ELR (cell line): ENCODE results near the gene TNFRSF6B.
"Not testable (repeated sequence)": the region's sequence is repeated elsewhere in the genome, so short reads cannot be mapped to it uniquely, and the experiment has no call there.

Experiments used
- DNase-seq: peaks from one replicate; pipeline ENCODE4 v3.0.0-alpha.2; 2015; ENCODE audit warnings: low read depth

The TNFRSF6B gene

DNA sequence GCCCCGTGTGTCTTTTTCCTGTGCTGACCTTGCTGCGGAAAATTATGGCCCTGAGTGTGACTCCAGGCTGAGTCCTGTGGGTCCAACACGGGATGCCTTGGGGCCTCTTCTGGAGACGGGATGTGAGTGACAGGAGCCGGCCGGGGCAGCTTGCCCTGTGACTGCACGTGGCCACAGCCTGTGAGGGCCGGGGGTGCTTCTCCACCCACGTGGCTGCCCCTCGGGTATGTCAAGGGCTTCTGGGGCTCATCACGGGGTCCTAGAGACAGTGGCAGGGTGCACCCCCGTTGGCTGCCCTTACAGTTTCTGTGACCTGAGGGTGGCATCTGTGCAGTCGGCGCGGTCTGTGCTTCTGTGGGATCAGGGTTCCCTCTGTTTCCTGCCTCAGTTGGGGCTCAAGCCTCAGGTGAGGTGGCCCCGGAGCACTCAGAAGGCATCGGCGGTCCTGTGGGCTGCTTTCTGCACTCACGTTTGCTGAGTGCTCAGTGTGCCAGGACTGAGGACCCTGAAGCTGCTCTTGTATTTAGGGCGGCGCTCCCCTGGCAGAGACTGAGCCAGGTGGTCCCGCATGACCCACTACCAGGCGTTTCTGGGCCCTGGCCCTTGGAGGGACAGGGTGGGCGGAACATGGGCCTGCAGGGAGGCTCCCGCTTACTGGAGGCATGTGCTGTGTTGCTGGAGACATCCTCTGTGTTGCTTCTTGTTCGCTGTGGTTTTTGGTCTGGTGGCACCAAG is 33.0 kb upstream of the TNFRSF6B start:
- no peak for DNase-seq

DNA sequence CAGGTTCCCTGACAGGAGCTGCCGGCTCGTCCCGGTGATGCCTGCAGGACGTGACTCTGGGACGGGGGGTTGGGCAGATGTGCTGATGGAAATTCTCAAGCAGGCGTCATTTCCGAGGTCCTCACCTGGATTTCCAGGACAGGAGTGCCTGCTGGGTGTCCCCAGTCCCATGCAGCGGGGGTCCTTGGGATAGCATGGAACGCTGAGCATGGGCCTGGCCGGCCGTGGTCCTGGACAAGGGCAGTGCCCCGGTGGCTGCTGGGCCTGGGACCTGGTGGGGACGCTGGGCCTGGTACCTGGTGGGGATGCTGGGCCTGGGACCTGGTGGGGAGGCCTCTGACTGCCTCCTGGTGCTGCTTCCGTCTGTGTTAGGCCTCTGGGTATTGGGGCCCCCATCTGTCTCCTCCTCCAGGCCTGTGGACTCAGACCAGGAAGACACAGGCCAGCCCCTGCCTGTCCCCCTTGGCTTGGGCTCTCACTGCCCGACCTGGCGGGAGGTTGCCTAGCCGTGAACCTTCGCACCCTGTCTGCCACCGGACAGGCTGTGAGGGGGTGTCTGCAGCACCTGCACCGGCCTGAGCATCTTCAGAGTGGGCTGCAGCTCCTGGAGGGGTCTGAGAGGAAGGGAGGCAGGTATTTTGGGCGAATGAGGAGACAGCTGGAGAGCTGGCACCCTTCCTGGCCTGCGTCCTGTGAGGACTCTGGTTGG is 32.2 kb upstream of the TNFRSF6B start:
- DNase-seq, result no peak

DNA sequence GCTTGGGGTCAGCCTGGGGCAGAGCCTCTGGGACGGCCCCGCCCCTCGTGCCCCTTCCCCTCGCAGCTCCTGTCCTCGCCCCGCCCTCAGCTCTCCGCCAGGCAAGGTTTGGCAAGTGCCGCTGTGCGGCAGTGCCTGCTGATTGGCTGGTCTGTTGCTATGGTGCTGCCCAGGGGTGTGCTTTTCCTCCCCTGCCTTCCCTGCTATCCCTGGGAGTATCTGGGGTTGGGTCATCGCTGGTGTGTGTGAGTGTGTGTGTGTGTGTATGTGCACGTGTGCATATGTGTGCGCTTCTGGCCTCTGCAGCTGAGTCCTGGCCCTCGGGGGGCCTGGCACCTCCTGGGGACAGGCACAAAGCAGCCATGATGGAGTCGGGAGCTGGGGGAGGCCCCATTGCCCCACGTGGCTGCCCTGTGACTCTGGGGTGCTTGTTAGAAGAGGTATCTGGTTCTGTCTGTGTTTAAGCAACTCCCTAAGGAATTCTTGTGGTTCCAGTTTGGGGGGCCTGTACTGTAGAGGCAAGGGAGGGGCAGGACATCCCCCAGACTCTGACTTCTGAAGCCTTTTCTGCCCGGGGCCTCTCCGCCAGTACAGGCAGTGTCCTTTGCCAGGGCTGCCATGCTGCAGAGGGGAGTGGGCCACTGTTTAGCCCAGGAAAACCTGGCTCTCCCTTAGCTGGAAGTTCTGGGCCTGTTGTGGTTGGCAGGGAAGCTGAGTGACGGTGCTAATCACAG is 31.4 kb upstream of the TNFRSF6B start:
- no peak for DNase-seq

DNA sequence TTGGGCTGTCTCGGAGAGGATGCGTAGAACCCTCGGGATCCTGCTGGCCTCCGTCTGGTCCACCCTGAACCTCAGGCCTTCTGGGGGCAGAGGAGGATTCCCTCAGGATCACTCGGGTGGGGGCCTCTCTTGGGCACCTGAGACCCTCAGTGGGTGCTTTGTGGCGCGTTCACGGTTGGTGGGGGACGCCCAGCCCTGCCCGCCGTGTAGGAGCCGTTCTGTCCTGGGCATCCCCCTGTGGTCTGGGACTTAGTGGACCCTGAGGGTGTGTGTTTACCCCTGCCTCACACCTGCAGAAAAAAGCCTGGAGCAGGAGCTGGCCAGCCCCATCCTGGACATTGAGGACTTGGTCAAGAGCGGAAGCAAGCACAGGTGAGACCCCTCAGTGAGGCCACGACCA is 30.7 kb upstream of the TNFRSF6B start:
- DNase-seq, result no peak

DNA sequence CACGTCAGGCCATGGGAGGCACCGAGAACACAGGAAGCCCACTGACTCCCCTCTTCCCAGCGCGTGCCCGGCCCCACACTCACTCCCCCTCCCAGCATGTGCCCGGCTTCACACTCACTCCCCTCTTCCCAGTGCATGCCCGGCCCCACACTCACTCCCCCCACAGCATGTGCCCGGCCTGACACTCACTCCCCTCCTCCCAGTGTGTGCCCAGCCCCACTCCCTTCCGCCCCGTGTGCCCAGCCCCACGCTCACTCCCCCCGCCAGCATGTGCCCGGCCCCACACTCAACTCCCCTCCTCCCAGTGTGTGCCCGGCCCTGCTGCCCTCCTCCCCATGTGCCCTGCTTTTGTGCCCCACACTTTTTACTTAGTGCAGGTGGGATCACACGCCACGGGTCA is 28.6 kb upstream of the TNFRSF6B start:
- DNase-seq, result no peak

DNA sequence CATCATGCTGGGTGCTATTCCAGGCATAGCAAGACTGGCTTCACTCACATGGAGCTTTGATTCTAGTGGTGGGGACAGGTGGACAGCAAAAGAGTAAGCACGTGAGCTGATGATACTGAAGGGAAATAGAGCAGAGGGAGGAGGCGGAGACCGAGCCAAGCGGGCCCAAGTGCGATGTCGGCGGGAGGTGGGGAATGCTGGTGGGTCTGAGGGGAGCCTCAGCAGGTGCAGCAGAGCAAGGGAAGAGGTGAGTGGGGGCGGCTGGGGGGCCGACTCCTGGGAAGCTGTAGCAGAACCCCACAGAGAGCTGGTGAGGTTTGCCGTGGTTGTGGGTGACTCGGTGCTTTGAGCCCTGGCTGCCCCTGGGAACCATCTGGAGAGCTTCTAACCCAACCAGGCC is 28.1 kb upstream of the TNFRSF6B start:
- no peak for DNase-seq

DNA sequence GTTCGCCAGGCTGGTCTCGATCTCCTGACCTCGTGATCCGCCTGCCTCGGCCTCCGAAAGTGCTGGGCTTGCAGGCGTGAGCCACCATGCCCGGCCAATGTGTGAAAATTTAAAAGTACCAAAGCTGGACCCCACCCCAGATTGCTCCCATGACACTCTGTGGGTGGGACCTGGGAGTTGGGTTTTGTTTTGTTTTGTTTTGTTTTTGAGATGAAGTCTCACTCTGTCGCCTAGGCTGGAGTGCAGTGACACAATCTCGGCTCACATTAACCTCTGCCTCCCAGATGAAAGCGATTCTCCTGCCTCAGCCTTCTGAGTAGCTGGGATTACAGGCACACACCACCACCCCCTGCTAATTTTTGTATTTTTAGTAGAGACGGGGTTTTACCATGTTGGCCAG is 24.8 kb upstream of the TNFRSF6B start:
- DNase-seq, result not testable (repeated sequence)

DNA sequence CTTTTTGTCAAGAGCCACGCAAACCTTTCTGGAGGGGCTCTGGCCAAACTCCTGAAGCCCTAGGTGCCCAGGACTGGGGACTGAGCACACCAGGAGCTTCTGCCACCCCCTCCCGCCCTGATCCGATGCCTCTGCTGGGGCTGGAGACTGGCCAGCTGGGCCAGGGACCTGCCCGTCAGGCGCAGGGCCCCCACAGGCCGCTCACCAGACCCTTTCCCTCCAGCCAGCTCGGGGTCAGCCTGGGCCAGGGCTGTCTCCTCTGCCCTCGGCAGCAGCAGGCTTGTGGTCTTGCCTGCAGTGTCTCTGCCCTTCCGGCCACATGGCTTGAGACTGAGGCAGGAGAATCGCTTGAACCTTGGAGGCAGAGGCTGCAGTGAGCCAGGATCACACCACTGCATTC is 23.8 kb upstream of the TNFRSF6B start:
- no peak for DNase-seq

DNA sequence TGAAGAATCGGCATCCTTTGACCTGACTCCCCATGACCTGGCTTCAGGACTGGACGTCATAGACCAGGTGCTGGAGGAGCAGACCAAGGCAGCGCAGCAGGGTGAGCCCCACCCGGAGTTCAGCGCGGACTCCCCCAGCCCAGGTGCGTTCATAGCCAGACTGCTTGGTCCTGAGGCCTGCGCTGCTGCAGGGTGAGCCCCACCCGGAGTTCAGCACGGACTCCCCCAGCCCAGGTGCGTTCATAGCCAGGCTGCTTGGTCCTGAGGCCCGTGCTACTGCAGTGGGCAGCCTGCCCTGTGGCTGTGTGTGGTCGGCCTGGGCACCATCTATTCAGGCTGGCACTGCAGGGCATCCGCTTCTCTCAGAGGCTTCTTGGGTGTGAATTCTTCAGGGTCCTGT is 22.5 kb upstream of the TNFRSF6B start:
- no peak for DNase-seq

DNA sequence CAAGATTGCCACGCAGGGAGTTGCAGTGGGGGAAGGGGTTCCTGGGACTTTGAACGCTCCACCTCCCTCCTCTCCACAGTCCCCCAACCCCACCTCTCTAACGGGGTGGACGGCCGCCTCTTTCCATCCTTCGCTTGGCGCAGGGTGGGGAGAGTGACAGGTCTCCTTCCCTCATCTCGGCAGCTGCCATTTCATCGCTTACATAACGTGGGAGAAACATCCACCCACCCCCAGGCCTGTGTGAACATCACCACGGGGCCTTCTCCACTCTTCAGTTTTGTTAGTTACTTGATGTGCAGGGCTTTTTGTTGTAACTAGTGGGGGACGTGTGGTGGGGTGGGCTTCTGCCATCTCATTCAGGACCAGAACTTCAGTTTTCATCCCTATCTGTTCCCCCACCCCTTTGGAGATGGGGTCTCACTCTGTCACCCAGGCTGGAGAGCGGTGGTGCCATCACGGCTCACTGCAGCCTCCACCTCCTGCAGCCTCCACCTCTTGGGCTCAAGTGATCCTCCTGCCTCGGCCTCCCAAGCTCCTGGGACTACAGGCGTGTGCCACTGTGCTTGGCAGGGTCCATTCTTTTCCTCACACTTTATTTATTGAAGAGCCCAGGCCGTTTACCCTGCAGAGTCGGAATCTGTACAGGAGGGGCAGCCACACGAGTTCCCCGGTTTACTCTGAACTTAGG is 20.6 kb upstream of the TNFRSF6B start:
- no peak for DNase-seq

DNA sequence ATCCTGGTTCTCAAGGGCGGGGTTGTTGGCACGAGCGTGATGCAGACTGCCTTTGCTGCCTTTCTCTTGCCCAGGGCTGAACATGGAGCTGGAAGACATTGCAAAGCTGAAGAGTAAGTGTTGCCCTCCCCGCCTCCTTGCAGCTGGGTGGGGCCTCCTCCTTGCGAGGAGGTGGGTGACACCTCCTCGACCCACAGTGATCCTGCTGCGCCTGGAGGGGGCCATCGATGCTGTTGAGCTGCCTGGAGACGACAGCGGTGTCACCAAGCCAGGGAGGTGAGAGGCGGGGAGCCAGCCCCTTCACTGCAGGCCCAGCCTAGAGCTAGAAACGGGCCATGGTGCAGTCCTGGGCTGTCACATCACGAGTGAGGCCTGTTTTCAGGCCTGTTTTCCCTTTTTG is 18.4 kb upstream of the TNFRSF6B start:
- no peak for DNase-seq

DNA sequence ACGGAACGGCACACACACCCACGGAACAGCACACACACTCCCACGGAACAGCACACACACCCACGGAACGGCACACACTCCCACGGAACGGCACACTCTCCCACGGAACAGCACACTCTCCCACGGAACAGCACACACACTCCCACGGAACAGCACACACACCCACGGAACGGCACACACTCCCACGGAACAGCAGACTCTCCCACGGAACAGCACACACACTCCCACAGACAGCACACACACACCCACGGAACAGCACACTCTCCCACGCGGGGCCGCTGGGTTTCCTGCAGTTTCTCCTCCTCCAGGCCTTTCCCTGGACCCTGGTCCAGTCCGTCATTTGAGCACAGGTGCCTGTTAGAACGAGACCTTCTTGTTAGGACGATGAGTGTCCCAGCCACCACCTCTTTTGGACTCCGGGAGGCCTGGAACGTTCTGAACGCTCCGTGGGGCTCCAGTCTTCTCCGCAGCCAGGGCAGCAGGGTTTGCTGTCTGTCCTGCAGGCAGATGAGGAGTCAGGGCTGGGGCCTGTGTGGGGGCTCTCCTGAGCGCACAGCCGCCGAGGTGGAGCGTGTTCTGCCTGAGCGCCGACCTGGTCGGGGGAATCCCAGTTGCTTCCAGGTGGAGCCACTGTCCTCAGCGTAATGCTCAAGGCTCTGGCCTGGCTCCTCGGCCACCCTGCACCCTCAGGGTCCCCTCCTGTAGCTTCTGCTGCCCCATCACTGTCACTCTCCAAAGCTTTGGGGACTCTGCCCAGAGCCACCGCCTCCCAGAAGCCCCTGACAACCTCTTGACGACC is 17.6 kb upstream of the TNFRSF6B start:
- DNase-seq, result no peak

DNA sequence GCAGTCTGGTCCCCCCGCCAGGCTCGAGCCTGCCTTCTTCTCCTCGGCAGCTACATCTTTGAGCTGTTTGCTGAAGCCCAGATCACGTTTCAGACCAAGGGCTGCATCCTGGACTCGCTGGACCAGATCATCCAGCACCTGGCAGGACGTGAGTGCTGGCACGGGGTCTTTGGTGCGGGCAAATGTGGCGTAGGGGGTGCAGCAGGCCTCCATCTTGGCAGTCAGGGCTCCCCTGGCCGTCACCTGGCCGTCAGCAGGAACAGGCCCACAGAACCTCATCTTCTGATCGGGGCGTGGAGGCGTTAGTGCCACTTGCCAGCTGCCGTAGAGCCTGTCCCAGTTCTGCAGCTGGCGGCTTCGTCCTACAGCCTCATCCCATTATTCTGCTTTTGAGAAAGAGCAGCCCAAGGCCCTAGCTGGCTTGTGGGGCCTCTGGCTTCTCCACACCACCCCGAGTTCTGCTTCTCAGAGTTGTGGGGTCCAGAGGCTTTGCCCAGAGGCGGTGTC is 16.6 kb upstream of the TNFRSF6B start:
- no peak for DNase-seq

DNA sequence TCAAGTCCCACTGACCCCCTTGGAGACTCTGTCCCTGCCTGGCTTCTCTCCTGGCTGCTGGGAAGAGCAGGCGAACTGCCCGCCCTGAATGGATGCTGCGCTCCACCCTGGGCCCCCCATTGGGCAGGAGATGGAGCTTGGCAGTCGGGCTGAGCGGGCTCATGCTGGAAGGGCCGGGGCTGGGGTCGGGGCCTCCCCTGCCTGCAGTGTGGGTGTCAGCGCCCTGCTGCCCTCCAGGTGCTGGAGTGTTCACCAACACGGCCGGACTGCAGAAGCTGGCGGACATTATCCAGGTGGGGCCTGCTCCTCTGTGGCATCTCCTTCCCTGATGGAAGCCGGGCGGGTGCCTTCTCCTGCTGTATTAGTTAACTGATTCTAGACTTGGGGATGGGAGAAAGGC is 16.0 kb upstream of the TNFRSF6B start:
- no peak for DNase-seq

DNA sequence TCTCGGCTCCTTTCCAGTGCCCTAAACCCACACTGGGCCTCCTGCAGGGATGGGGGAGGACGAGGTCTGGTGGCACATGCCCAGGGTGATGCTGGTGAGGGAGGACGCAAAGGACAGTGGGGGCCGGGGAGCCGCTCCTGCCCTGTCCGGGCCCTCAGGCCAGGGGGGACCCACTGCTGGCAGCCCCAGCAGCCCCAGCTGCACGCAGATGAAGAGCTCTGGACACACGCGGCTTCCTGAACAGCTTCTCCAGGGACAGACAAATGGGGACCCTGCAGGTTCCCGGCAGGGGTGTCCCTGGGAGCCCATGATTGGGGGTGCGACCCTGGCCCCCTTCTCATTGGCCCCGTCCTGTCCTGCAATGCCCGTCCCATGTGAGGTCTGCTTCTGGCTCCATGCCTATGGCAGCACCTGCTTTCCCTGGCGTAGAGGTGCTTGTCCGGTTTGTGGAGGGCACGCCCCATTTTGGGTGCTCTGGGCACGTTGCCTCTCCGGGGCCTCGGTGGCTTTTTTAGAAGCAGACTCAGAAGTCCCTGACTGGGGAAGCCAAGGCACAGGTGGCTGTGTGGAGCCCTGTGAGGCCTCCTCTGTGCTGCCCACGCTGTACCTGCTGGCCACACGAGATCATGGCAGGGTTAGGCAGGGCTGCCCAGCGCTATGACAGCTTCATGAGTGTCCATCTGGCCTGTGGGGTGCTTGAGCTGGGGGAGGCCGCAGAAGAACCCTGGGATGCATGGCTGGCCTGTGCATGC is 15.4 kb upstream of the TNFRSF6B start:
- no peak for DNase-seq

DNA sequence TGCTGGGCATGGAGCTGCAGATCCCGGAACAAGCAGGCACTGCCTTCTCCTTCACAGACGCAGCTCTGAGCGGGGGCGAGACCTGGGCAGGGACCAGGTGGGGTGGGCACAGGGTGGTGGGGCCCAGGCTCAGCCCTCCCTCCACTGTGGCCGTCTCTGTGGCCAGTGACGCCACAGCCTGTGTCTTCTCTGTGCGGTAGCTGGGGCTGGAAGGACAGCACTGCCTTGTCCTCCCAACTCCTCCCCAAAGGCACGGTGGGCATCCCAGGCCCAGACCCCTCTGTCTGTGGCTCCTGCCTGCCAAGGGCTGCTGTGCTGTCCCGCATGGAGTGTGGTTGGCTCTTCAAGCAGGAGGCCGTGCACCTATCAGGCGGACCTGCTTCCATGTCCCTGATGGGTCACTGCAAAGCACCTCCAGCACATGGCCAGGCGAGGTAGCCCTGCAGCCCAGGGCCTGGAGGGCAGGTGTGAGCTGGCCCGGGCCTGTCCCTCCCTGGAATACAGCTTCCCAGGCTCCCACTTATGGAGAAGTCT is 14.8 kb upstream of the TNFRSF6B start:
- DNase-seq, result no peak

DNA sequence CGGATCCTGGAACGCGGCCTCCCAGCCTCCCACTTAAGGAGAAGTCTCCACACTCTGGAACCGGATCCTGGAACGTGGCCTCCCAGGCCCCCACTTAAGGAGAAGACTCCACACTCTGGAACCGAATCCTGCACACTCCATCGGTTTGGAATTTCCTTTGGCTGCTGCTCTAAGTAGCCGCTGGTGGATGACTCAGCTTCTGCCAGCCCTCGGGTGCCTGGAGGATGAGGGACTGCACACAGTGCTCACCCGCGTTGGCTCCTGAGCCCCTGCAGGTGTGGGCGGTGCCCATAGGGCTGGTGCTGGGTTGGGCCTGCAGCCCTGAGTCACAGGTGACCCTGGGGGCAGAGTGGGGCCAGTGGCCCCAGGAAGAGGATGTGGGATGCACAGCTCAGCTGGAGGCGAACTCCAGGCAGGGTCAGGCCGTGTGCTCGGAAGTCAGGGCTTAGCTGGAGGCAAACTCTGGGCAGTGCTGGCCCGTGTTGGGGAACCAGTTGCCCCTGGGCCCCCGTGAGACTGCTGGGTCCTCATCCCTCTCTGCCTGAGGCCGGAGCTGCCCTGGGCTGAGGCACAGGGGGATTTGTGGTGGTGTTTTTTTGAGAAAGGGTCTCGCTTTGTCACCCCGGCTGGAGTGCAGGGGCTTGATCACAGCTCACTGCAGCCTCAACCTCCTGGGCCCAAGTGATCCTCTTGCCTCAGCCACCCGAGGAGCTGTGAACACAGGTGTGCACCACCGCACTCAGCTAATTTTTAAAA is 13.9 kb upstream of the TNFRSF6B start:
- DNase-seq, result peak; percentile 100

DNA sequence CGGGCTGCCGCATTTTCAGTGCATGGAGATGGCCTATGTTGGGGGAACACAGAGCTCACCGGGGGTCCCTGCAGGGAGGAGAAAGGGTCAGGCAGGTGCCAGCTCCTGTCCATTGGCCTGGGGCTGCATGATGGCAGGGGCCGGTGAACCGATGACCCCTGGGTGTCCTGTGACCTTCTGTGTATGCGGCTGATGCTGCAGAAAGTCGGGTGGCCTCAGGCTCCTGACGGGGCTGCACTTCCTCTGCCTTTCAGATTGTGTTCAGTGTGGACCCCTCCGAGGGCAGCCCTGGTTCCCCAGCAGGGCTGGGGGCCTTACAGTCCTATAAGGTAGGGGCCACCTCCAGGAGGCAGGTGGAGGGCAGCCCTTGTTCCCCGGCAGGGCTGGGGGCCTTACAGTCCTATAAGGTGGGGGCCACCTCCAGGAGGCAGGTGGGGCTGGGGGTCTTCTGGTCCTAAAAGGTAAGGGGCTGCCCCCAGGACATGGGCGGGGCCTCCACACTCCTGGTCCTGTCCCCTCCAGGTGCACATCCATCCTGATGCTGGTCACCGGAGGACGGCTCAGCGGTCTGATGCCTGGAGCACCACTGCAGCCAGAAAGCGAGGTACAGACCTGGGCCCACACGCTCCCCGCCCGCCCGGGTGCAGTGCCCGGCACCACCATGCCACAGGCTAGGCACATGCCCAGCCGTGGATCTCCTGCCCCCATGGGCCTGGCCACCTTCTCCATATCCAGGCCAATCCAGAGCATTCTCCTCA is 11.0 kb upstream of the TNFRSF6B start:
- DNase-seq, result no peak

DNA sequence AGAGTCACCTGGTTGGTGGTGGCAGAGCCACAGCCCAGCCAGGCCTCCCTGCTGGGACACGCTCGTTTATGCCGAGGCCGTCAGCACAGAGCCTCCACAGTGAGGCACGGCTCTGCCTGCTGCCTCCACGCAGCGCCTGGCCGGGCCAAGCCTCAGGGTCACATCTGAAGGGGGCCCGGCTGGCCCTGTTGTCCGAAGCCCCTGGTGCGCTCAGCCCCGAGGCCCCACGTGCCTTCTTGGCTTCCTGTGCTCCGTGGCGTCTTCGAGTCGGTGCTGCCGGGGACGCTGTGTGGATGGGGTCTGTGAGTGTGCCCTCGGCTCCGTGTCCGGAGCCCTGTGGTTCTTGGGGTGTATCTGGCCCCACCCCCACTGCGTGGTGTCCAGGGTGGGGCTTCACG is 10.4 kb upstream of the TNFRSF6B start:
- DNase-seq, result no peak
